ENCODE measurements around the gene MACF1.

The MACF1 gene

GRCh38 chr1:39170731-39171667, 33.5 kb upstream of the MACF1 start:
- TF ChIP-seq CTCF (IDR thresholded peaks at IDR 0.05; ENCODE audit: extremely low read depth, missing control alignments), result no peak
- DNase-seq (ENCODE audit: low spot score), result no peak

- DNase-seq (ENCODE audit: low spot score), result no peak
Measured at GRCh38 chr1:39173119-39173994, 31.1 kb upstream of the MACF1 start.

GRCh38 chr1:39173995-39174380, 30.5 kb upstream of the MACF1 start:
- no peak for TF ChIP-seq CTCF (IDR thresholded peaks at IDR 0.05; ENCODE audit: extremely low read depth, missing control alignments)

More at GRCh38 chr1:39173119-39173994, 31.1 kb upstream of the MACF1 start:
- TF ChIP-seq CTCF (IDR thresholded peaks at IDR 0.05; ENCODE audit: extremely low read depth, missing control alignments), result no peak

GRCh38 chr1:39174390-39175081, 30.0 kb upstream of the MACF1 start:
- TF ChIP-seq CTCF (IDR thresholded peaks at IDR 0.05; ENCODE audit: extremely low read depth, missing control alignments), result no peak
- DNase-seq (ENCODE audit: low spot score), result no peak

More at GRCh38 chr1:39173995-39174380, 30.5 kb upstream of the MACF1 start:
- no peak for DNase-seq (ENCODE audit: low spot score)

- TF ChIP-seq CTCF (IDR thresholded peaks at IDR 0.05; ENCODE audit: extremely low read depth, missing control alignments), result no peak
- DNase-seq (ENCODE audit: low spot score), result no peak
Measured at GRCh38 chr1:39177706-39178105, 26.8 kb upstream of the MACF1 start.

- DNase-seq (ENCODE audit: low spot score), result no peak
- no peak for TF ChIP-seq CTCF (IDR thresholded peaks at IDR 0.05; ENCODE audit: extremely low read depth, missing control alignments)
Measured at GRCh38 chr1:39178541-39179431, 25.7 kb upstream of the MACF1 start.
